Measurements from ENCODE around the gene ZNF385C. TPM values are rescaled to one million over a fixed set of nuclear protein-coding genes. Genes with fewer than 3 reads are reported as not detected.

The ZNF385C gene
- total RNA-seq, 1 donor from 2014 or later: not detected

DNA sequence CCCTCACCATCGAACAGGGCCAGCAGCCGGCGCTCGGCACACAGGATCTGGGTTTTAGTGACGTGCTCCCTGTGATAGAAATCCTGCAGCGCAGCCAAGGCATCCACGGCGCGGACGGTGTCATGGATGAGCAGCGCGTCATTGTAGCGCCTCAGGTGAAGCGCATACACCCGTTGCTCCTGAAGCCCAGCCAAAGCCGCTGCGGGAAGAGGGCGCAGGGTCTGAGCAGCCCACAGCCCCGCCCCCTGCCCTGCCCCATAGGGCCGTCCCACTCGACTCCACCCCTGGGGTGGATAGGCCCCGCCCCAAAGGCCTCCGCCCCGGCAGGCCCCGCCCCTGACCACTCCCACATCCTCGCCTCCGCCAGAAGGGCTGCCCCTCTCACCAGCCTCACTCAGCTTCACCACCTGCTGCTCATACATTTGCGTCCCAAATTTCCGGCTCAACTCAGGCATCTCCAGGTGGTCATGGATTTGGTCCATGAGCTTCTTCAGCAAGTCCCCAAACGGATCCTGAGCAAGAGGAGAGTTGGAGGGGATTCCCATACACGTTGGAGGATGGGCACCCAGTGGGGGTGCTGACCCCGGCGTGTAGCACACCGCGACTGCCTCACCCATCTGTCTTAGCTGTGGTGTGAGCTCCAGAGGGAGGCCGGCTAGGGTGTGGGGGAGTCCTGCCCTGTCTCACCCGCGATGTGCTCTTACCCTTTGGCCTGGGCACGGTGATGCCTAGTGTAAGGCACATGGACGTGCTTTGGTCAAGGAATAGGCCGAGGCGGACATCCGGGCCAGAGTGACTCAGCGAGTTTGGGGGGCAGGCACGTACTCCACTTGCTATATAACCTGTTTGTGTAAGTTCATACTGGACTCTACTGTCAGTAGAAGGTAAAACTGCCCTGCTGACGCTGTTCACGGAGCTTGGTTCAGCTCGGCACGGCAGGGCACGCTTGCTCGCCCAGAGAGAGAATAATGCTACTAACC, 9.6 kb upstream of the ZNF385C start:
- DNase-seq (ENCODE audit: low read depth in 2 of 2): peak; percentile 51 to 81

GRCh38 chr17:42107124-42107523, 8.9 kb upstream of the ZNF385C start:
- no peak for DNase-seq (ENCODE audit: low read depth in 2 of 2)

GRCh38 chr17:42106009-42106408, 7.7 kb upstream of the ZNF385C start:
- DNase-seq (ENCODE audit: low read depth in 2 of 2): no peak

DNA sequence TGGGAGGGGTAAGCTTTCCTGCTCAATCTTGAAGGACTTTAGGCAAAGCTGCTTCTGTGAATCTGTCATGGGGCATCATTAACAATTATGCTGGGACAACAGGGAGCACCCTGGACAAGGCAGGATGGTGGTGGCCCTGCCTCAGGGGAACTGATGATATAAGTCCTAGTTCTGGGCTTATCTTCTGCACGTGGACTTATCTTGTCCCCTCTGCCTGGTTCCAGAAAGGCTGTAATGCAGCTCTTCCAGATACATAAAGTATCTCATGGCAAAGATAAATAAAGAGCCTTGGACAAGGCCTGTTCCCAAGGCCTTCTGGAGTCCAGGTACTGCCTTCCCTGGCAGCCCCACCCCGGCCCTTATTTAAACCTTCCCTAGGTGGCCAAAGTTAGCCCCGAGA, 6.0 kb upstream of the ZNF385C start:
- no peak for DNase-seq (ENCODE audit: low read depth in 2 of 2)

- no peak for DNase-seq (ENCODE audit: low read depth in 2 of 2)
These were observed 5.1 kb upstream of the ZNF385C start for GRCh38 chr17:42103221-42103954.

- DNase-seq (ENCODE audit: low read depth in 2 of 2): peak; percentile 77 to 86
These were observed 3.4 kb upstream of the ZNF385C start for GRCh38 chr17:42101513-42102292.

DNA sequence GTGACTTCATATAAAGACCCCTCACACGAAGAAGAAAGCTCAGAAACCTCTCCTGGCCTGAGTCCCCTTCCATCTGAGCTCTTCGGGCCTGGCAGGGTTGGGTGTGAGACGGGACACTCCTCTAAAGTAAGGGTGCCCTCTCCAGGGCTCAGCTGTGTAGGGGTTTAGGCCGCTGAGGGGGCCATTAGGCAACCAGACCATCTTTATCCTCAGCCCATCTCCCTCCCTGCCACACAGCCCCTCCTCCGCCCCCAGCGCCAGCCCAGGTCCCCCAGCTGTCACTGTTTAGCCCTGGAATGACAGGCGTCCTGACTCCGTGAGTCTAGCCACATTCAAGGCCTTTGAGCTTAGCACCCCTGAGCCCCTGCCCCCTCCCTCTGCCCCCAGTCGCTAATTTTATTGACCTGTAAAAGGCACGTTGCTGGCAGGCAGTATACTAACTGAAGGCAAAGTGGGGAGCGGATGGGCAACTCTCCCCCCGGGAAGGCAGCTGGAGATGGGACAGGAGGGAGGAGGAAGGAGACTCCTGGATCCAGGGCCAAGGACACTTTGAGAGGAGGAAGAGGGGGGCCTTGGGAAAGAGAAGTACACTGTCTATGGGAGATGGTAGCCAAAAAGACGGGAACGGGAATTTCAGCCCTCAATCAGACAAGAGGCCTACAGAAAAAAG, 592 bp upstream of the ZNF385C start:
- no peak for DNase-seq (ENCODE audit: low read depth in 2 of 2)

GRCh38 chr17:42096360-42097111, 1.7 kb downstream of the ZNF385C start:
- DNase-seq (ENCODE audit: low read depth in 2 of 2): no peak

- DNase-seq (ENCODE audit: low read depth in 2 of 2): no peak
These were observed 3.8 kb downstream of the ZNF385C start for GRCh38 chr17:42094375-42095069.

GRCh38 chr17:42092939-42093338, 5.3 kb downstream of the ZNF385C start:
- no peak for DNase-seq (ENCODE audit: low read depth in 2 of 2)

GRCh38 chr17:42090964-42091790, 7.1 kb downstream of the ZNF385C start:
- no peak for DNase-seq (ENCODE audit: low read depth in 2 of 2)

DNA sequence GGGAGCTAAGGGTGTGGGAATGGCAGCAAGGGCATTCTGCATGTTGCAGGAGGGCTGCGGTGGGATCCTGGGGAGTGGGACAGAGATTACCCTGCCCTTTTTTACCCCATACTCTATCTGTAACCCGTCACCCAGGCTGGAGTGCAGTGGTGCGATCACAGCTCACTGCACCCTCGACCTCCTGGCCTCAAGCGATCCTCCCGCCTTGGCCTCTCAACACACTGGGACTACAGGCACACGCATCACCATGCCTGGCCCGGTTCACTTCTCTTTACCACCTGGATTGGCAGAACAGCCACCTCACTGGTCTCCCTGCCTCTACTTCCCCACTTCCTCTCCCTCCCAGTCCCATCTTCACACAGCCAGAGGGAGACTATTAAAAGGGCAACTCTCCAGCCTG, 9.5 kb downstream of the ZNF385C start:
- no peak for DNase-seq (ENCODE audit: low read depth in 2 of 2)

GRCh38 chr17:42087736-42088705, 10.3 kb downstream of the ZNF385C start:
- no peak for DNase-seq (ENCODE audit: low read depth in 2 of 2)

DNA sequence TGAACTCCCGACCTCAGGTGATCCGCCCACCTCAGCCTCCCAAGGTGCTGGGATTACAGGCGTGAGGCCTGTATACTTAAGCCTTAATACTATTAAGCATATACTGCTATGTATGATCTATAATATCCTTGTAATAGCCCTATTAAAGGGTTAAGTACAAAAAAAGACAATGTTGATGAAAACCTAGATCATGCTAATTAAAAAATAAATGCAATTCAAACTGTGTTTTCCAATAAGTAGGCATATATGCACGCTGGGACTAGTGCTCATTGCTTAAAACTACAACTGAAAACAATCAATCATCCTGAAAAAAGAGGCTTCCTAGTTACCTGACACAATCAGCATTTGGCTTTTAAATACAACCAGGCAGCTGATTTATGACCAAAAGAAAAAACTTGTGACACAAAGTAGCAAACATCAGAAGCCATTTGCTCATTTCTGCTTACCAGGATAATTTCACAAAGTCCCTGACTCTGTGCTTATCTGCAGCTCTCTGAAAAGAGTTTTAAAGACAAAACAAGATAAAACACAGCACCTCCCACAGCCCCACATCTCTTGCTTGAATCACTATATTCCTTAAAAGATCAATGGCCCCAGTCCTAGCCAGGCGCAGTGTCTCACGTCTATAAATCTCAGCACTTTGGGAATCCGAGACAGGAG, 11.1 kb downstream of the ZNF385C start:
- no peak for DNase-seq (ENCODE audit: low read depth in 2 of 2)

DNA sequence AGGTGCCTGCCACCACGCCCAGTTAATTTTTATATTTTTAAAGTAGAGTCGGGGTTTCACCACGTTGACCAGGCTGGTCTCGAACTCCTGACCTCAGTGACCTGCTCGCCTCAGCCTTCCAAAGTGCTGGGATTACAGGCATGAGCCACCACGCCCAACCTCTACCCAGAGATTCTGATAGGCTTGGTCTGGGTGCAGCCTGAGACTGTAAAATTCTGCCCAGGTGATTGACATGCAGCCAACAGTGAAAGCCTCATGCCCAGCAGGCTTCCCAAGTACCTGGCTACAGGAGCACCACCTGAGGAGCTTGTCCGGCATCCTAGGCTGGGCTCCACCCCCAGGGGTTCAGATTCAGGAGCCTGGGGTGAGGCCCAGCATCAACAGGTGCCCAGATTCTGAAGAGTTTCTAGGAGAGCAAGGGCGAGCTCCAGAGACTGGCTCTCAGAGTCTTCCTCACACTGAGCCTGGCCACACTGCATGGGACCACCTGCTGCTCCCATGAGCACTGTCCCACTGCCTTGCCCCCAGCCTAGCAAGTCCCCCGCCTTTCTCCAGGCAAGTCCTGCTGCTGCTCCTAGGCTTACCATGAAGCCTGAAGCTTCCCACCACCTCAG, 16.6 kb downstream of the ZNF385C start:
- DNase-seq (ENCODE audit: low read depth in 2 of 2): no peak

DNA sequence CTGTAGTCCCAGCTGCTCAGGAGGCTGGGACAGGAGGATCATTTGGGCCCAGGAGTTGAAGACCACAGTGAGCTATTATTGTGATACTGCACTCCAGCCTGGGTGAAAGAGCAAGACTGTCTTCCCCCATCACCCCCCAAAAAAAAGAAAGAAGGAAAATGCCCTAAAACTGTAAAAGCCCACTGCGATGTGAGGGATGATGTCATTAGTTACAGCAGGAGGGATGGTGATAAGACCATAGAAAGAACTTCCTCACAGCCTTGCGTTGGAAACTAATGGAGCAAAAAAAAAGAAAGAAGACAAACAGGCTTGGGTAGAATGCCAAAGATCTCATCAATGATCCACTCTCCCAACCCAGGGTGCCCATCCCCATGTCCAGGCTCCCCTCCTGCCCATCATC, 18.7 kb downstream of the ZNF385C start:
- no peak for DNase-seq (ENCODE audit: low read depth in 2 of 2)
